HL-60/S4 treated with phorbol 12-myristate 13-acetate at 8.2 ng/mL for 4 days and 3 days (cell line): ENCODE data around the gene PPIE.
"Not testable (repeated sequence)": the region's sequence is repeated elsewhere in the genome, so short reads cannot be mapped to it uniquely, and the experiment has no call there.

ENCODE experiments used
- in situ Hi-C: fragments of 300-500 bp; cut with MboI; formaldehyde crosslinking; loops from 2 replicates; pipeline ENCODE4 v1.15.0; 2022; ENCODE audit warnings: low sequenced_read_pairs

Gene PPIE

DNA sequence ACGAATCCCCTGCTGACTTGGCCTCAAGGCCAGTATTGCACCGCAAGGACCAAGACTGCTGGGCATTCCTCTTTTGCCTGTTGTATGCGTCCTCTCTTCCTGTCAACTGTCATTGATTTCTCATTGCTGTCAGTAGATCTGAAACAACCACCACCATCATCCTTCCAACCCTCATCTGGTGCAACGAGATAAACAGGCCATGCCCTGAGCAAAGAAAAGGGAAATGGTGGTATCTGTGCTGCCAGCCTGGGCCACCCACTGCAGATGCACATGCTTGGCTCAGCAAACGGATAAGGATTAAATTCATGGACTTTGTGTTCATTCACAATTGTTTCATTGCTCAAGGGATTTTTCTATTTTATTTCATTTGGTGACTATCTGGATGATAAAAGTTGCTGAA lies 18.8 kb downstream of the PPIE start:
- in situ Hi-C loops = no loop called here

DNA sequence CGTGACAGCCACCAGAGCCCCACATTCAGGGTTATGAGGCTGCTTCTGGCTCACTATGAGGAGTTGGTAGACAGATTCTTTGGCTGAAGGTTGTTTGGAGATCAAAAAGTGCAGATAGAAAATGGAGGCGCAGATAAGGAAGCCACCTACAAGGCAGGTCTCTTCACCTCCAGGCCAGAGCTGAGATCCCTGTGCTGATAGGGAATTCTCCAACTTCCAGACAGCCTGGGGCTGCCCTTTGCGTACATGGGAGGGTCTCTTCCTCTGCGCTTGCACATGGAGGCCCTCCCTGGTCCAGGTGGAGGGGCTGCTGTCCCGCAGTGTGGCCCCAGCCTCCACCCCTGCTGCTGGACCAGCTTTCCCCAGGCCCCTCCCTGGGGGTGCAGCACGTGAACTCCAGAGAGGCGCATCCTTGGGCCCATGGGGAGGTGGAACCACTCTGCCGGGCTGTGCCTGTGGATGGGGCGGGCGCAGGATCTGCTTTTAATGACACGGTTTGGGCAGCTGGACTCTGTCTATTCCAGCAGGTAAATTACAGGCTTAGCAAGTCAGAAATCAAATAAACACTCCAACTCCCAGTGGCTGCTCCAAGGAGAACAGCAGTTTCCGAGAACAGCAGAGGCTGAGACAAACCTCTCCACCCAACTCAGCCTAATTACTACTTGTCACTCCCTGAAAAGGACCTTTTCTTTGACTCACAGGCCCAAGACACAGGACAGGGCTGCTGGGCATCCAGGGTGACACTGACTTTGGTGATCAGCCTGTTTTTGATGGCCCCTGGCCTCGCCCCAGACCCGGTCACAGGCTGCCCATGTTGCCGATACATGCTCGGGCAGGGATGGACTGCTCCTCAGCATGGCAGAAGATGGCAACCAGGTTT lies 20.1 kb downstream of the PPIE start:
- in situ Hi-C loops = no loop called here

DNA sequence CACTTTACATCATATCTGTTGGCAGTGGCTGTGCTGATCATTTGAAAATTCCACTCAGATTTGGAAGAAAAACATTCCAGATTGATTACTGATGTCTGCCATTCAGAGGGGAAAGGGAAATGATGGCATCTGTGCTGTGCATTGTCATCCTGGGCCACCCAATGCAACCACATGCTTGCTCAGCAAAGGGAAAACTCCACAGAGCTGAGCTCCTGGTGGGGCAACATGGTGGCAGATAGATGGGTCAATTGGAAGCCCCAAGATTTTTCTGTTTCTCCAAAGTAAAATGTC lies 20.7 kb downstream of the PPIE start:
- in situ Hi-C loops = no loop called here

DNA sequence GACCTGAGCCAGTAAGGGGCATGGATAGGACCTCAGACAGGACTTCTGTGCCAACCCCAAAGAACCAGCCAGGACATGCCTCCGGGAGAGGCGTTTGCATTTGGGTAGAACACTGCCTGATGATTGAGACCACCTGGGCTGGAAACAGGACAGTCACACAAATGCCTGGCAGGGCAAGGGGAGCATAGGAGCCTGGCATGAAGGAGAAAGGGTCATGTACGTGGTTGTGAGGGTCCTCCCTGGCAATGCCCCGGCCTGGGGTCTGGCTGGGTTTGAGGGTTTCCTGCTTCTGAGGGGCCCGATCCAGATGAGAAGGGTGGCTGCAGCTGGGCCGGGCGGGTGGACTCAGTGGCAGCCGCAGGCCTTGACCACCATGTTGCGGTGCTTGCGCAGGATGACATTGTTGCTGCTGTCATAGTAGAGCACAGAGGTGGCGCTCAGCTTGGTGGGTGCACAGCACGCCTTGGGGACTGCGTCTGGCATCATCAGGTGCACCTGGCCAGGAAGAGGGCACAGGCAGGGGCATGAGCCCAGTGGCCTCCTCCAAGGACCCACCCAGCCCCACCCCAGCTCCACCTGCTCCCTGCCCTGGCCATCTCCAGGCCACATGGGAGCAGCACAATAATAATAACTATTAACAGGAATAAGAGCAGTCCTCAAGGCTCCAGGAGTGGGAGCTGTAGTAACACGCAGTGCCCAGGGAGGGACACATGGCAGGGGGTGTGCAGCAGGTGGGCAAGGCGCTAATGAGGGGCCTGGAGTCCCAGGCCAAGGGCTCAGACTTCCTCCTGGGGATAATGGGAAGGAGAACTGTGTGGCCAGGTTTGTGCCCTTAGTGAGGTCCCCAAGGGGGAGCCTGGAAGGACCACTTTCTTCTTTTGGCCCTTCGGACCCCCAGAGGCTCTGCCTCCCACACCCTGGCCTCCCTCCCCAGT lies 21.7 kb downstream of the PPIE start:
- in situ Hi-C loops = no loop called here

DNA sequence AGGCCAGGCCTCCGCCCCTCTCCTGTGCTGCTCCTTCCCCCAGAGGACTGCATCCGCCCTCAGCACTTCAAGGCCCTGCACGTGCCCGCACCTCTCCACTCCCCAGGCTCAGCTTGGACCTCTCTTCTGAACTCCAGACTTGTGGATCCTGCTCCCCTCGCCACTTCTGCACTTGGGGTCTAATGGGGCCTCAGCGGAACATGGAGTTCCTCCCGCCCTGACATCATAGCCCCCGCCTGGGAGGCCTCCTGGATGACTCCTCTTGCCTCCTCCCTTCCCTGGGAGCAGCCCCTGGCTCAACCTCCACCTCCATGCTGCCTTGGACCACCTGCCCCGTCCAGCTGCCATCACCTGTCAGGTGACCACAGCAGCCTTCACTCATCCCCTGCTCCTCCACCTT lies 22.3 kb downstream of the PPIE start:
- in situ Hi-C loops = no loop called here

DNA sequence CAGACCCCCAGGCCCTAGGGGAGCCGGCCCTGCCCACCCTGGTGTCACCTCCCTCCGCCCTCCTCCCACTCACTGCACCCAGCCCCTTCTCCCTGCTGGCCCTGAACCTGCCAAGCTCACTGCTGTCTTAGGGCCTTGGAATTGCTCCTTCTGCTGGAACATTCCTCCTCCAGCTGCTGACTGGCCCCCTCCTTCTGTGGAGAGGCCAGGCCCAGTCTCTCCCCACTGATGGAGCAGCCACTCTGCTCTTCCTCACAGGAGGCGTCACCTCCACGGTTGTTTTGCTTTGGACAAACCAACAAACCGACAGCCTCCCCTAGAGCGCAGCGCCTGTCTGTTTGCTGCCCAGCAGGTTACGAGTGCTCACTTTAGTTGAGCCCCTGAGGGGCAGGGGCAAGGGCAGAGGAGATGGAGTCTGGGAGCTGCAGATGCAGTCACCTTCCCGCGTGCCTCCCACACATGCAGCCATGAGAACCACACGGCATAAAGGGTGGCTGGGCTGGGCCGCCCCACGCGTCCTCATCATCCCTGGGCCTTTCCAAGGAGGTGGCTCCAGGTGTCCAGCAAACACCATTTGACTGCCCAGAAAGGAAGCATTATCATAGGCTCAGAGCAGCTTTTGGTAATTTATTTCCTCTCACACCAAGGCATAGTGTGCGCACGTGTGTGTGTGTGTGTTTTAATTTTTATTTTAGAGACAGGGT lies 23.0 kb downstream of the PPIE start:
- in situ Hi-C loops = no loop called here

DNA sequence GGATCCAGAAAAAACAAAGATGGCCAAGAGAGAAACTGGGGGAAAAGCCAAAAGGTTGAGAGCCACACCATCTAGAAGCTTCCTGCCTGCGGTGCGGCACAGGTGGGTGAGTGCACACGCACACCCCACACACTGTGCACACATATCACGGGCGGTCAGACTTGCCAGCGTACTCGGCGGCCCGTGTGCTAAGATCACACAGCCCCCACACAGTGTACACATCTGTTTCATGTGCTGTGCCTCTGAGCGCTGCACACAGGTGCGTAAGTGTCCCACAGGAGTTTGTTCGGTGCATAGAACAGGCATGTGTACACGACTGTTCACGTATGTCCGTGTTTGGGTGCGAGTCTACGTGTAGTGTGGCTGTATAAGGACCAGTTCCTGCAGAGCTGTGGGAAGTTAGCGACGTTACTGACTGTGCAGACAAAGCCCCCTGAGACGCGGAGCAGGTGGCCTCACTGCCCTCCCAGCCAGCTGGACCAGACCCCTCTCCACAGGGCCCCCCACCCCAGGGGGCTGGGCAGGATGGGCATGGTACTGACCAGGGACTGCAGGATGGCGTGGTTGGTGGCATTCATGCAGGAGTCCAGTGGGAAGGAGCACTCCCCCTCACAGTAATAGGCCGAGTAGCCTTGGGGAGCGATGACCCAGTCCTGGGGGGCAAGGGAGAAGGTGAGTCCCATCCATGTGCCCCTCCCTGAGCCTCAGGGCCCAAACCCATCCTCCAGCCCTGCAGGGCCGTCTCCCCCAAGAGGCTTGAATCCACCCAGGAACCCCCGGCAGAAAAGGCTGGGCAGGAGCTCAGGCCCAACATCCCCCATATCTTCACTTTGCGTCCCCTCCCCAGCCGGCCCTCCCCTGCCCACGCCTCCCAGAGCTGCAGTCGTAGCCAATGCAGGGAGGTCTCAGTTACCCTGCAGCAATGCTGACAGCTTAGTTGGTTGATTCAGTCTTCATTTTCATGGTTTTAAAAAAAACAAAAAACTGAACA lies 24.2 kb downstream of the PPIE start:
- in situ Hi-C loops = no loop called here

DNA sequence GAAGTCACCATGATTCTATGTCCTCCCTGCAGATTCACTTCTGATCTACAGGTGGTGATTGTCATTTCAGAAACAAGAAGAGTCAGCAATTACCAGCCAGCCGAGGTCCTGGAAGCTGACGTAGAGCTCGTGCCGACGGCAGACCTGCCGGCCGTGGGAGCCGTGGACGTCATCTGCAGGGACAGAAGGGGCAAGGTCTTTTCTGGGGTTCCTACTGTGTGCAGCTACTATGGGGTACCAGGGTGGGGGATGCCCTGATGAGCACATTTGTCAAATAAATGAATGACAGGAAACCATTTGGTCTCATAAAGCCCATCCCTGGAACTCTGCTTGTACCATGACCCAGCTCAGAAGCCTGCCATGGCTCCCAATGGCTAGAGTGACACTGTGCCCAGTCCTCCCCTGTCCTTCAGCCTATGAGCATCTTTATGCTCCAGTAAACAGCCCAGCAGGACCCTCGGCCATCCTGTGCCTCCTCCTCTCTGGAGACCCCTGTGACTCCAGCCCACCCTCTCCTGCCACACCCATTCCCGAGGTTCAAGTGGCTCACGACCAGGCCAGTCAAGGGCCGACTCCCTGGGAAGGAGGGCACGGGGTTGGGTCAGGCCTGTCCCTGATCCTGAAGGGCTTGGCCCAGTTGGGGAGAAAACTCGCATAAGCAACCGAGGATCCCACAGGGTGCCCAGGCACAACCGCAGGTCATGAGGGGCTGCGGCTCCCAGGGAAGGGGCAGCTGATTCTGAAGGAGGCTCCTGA lies 25.1 kb downstream of the PPIE start:
- in situ Hi-C loops = not testable (repeated sequence)

DNA sequence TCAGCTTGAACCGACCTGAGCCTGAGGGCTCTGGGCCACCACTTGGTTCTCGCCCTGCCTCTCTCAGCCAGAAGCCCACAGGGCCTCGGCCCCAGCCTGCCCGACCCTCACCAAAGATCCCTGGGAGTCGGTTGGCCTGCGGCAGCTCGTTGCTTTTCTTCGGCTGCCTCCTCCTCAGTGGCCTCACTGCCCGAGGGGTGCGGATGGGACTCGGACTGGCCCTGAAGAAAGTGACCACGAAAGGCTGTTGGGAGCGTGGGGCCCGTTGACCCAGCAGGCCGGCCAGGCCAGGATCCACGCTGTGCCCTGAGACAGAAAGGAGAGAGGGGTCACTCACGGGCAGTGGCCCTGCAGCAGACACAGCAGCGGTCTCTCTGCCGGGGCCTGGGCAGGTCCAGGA lies 25.8 kb downstream of the PPIE start:
- in situ Hi-C loops = not testable (repeated sequence)

DNA sequence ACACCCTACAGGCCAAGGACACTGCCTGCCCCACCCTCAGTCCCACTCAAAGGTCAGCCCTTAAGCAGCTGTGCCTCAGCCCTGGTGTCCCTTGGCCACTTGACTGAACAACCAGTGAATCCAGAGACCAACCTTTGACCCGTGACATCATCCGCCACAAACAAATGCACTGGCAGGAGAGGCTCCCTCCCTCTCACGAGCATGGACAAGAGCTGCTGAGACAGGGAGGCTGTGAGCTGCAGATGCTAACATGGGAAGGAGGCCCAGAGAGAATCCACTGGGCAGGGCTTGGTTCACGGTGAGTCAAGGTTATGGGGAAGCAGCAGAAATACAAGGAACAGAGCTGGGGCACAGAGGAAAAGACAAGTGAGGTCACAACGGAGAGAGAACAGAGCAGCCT lies 27.8 kb downstream of the PPIE start:
- in situ Hi-C loops = not testable (repeated sequence)

DNA sequence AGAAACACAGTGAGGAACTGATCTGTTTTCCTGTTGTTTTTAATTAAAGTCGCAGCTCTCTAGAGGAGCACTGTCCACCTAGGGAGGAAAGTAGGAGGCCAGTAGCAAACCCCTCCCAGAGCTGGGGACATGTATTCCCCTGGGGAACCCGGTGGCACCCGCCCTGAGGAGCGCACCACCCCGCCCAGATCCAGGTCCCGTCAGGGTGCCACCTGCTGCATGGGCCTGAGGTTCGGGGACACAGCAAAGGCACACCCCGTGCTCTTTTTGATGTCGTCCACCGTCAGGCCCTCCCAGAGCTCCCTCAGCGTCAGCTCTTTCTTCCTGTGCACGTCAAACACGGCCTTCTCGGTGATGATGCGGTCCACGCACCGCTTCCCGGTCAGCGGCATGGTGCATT lies 30.8 kb downstream of the PPIE start:
- in situ Hi-C loops = not testable (repeated sequence)

DNA sequence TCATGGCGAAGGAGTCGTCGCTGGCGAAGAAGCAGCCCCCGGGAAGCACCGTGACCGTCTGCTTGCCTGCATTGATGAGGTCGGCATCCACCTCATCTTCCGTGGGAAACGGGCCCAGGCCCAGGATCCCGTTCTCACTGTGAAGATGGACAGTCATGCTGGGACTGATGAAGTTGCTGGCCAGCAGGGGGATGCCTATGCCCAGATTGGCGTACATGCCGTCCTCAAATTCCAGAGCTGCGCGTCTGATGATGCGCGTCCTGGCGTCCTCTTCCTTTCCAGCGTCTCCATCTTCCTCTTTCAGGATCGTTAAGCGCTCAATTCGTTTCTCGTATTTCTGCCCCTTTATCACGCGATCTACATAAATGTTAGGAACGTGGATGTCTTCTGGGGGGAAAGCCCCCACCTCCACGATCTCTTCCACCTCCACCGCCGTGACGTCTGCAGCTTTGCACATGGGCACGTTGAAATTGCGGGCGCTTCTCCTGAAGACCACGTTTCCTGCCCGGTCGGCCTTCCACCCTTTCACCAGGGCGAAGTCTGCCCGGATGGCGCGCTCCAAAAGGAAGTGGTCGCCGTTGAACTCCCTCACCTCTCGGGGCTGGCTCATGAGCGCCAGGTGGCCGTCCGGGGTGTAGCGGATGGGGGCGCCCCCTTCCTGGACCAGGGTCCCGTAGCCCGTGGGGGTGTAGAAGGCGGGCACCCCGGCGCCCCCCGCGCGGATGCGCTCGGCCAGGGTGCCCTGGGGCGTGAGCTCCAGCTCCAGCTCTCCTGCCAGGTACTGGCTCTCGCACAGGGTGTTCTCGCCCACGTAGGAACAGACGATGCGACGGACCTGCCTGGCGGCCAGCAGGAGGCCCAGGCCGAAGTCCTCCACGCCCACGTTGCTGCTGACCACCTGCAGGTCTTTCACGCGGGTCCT lies 31.7 kb downstream of the PPIE start:
- in situ Hi-C loops = not testable (repeated sequence)

DNA sequence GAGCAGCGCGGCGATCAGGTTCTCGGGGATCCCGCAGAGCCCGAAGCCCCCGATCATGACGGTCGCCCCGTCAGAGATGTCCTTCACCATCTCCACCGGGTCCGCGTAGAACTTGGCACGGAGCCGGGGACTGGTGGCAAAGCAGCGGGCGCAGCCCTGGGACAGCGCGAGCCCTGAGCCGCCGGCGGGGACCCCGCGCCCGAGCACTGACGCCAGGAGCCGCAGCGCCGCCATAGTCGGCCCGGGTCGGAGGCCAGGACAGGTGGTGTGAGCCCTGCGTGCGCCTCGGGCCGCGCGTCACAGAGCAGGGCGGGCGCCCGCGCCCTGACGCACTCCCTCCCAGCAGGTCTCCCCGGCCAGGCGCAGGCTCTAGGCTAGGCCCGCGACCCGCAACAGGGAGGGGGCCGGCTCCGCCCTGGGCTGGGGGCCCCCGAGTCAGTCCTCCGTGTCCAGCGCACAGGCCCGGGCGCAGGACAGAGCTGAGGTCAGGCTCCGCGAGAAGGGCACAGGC lies 32.4 kb downstream of the PPIE start, which contains the start of gene OXCT2:
TSS of gene OXCT2 (minus strand) at position 327 of the 511 bp plus-strand sequence. CDS start at position 234, 93 bp downstream.
- in situ Hi-C loops = not testable (repeated sequence)

DNA sequence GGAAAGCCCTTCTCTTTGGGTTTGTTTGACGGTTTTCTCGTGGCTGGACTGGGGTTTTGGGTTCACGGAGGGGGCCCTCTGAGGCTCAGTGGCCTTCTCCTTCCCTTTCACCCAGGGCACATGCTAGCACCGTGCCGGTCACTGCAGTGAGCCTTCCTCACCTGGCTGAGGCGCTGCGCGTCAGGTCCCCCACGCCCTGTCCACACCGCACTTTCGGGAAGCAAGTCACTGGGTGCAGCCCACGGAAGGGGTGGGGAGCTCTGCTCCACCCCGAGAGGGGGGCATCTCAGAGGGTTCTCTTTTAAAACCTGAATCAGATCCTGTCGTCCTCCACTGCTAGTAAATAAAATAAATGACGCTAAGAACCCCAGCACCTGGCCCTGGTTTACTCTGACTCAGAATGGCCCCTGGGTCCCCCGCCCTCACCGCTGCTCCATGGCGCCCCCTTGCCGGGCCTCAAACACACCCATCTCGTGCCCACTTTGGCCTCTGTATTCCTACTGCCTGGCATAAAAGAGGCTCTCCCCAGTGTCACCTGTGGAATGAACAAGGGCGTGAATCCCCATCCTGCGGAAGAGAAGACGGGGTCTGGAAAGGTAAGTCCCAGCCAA lies 34.8 kb downstream of the PPIE start:
- in situ Hi-C loops = not testable (repeated sequence)

DNA sequence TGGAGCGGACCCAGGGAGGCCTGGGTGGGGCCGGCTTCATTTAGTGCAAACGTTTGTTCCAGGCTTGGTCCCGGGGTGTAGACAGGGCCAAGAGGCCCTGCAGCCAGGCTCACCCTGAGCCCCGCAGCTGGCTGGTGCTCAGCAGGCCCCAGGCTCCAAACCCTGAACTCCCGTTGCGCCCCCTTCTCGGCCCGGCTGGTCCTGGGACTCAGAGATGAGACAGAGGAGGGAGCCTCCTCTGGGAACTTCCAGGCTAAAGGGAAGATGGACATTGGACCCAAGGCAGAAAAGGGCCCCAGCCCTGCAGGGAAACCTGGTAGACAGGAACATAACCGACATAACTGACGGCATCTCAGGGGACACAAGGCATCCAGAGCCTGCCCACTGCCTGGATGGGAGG lies 36.5 kb downstream of the PPIE start:
- in situ Hi-C loops = not testable (repeated sequence)

DNA sequence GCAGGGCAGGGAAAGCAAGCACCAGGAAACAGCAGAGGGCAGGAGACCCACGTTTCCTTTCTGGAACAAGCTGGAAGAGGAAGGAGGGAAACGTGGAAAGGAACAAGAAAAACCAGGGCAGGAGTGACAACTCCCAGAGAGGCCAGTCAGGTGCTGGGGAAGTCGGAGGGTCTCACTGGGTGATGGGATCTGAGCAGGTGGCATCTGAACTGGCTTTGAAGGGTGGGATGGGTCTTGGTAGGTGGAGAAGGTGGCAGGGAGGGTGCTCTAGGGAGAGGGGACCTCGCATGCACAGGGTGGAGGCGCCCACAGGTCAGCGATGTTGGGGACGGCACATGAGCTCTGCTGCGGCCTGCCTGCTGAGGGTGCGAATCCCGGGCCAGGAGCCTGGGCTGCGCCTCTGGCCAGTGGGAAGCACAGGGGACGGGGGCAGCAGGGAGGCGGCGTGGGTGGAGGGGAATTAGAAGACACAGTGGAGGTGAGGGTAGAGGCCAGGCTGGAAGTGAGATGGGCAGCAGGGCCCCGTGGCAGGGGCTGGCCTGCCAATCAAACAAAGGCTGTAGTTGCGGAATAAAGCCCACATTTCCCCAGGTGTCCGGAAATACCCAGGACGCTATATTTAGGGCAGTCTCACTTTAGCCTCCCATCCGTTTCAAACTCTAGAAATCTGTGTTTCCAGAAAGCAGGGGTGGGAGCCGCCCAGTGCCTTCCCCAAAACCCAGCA lies 37.2 kb downstream of the PPIE start:
- in situ Hi-C loops = not testable (repeated sequence)

DNA sequence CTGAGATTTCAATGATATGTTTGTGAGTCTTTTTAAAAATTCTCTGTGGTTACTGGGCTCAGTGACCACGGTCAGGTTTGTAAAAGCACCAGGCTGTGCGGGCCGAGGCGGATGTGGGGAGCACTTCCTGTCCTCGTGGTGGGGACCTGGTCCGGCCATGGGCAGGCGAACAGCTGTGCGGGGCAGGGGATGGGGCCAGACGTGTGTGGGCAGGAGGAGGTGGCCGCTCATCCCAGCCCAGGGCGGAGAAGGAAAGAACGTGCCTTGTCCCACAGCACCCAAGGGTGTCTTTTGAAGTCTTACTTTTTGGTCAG lies 37.7 kb downstream of the PPIE start:
- in situ Hi-C loops = no loop called here
